Rectal smooth muscle tissue (tissue), 1 donor: ENCODE results near the gene KMT2C.

Experiments used
- H3K27ac ChIP-seq: one replicate; pipeline ENCODE4 v1.7.0; 2013; ENCODE audit warnings: low read depth, low read length, inconsistent platforms
- H3K27me3 ChIP-seq: one replicate; pipeline ENCODE4 v1.7.0; 2013; ENCODE audit warnings: low read length; ENCODE audit not compliant: control insufficient read depth, insufficient read depth
- H3K36me3 ChIP-seq: one replicate; pipeline ENCODE4 v1.7.0; 2013; ENCODE audit warnings: low read length; ENCODE audit not compliant: control insufficient read depth, insufficient read depth
- H3K4me1 ChIP-seq: one replicate; pipeline ENCODE4 v1.7.0; 2013; ENCODE audit warnings: low read length; ENCODE audit not compliant: control insufficient read depth, insufficient read depth
- H3K4me3 ChIP-seq: one replicate; pipeline ENCODE4 v1.7.0; 2013; ENCODE audit warnings: low read length
- H3K9ac ChIP-seq: one replicate; pipeline ENCODE4 v1.7.0; 2013; ENCODE audit warnings: low read length

Gene KMT2C

GRCh38 chr7:152189061-152189460, 246.7 kb downstream of the KMT2C start:
- Histone ChIP-seq H3K36me3 (peaks cover 17% of the 10 kb centered on the region), H3K27me3 (no peaks in the 10 kb centered on the region)

GRCh38 chr7:152185558-152185957, 250.2 kb downstream of the KMT2C start:
- H3K9ac ChIP-seq, result no peak overlapping the region
- H3K36me3 ChIP-seq, result peaks cover 18% of the 10 kb centered on the region
- no peak overlapping the region for H3K4me3 ChIP-seq
- H3K27ac ChIP-seq, result no peak overlapping the region
- H3K27me3 ChIP-seq, result no peaks in the 10 kb centered on the region
- peaks cover 7% of the 10 kb centered on the region for H3K4me1 ChIP-seq

More at GRCh38 chr7:152189061-152189460, 246.7 kb downstream of the KMT2C start:
- no peak overlapping the region for H3K27ac ChIP-seq
- no peak overlapping the region for H3K9ac ChIP-seq
- H3K4me3 ChIP-seq, result no peak overlapping the region
- H3K4me1 ChIP-seq, result peaks cover 7% of the 10 kb centered on the region

DNA sequence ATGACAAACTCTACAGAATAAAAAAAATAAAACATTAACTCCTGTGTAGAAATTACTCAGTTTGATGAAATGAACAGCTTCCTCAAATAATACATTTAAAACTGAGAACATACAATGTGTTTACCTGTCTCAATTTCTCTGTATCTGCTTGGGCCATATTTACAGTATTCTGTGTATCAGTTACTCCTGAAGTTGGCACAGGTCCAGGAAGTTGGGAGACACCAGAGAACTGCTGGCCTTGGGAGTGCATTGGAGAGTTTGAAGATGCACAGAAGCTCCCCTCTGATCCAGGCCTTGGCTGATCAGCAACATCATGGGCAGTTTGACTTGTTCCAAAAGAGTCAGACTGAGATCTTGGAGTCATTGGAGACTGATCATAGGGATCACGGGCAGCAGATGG, 255.2 kb downstream of the KMT2C start:
- peaks cover 34% of the 10 kb centered on the region for H3K36me3 ChIP-seq
- H3K27ac ChIP-seq, result no peak overlapping the region

GRCh38 chr7:152180048-152180447, 255.8 kb downstream of the KMT2C start:
- no peak overlapping the region for H3K9ac ChIP-seq
- H3K36me3 ChIP-seq, result peaks cover 34% of the 10 kb centered on the region

More for the DNA sequence above, 255.2 kb downstream of the KMT2C start:
- no peak overlapping the region for H3K9ac ChIP-seq
- H3K4me1 ChIP-seq, result peaks cover 4% of the 10 kb centered on the region
- no peaks in the 10 kb centered on the region for H3K27me3 ChIP-seq
- H3K4me3 ChIP-seq, result no peak overlapping the region

GRCh38 chr7:152178405-152179058, 257.3 kb downstream of the KMT2C start:
- Histone ChIP-seq H3K27ac (no peak overlapping the region), H3K36me3 (peaks cover 34% of the 10 kb centered on the region), H3K27me3 (no peaks in the 10 kb centered on the region), H3K4me1 (no peaks in the 10 kb centered on the region), H3K4me3 (no peak overlapping the region), H3K9ac (no peak overlapping the region)

More at GRCh38 chr7:152180048-152180447, 255.8 kb downstream of the KMT2C start:
- Histone ChIP-seq H3K4me3 (no peak overlapping the region), H3K27ac (no peak overlapping the region), H3K27me3 (no peaks in the 10 kb centered on the region), H3K4me1 (peaks cover 2% of the 10 kb centered on the region)

DNA sequence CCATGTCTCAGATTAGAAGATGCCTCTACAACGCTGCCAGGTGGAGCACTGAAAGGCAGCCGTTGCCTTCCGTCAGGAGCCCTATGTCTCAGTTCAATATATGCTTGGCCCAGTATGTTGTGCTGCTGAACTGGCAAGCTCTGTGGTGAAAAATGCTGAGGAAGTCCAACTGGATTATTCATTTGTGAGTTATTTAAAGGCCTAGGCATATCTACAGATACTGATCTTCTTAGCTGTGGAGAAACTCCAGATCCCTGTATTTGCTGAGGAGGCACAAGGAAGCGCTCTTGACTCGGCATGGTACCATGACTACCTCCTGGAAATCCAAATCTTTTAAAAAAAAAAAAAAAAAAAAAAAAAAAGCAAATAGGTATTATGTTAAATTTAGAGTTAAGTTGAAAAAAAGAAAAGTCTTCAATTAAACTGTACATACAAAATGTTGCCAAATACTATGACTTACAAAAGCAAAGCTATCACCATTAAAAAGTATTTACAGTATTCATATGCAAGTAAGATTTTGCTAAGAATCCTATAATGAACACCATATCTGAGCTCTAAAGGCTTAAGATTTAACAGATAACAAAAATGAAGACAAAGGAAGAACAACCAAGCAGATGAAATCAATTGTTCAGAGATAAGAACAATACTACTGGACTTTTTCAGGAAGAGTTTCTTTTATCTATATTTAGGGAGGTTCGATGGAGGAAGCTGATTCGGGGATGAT, 258.0 kb downstream of the KMT2C start:
- Histone ChIP-seq H3K9ac (no peak overlapping the region), H3K27me3 (no peaks in the 10 kb centered on the region), H3K27ac (no peak overlapping the region), H3K4me1 (no peaks in the 10 kb centered on the region), H3K4me3 (no peak overlapping the region), H3K36me3 (peaks cover 34% of the 10 kb centered on the region)

DNA sequence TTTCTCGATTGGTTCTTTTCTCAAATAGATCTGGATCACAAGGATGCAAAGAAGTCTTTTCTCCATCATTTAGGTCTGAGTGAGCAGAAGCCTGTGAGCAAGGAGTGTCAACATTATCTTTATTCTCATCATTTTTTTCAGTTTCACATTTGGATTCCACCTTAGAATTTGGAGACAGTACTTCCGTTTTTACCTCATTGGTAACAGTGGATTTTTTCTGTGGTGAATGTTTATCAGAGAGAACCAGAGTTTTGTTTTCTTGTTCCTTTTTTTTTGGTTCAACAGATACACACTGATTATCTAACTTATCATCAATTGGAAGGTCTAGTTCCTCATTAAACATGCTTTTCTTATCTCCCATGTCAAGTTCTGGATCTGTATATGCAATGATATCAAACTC, 259.0 kb downstream of the KMT2C start:
- H3K9ac ChIP-seq, result no peak overlapping the region
- H3K4me3 ChIP-seq, result no peak overlapping the region
- no peaks in the 10 kb centered on the region for H3K27me3 ChIP-seq
- no peaks in the 10 kb centered on the region for H3K4me1 ChIP-seq
- no peak overlapping the region for H3K27ac ChIP-seq
- H3K36me3 ChIP-seq, result peaks cover 27% of the 10 kb centered on the region

DNA sequence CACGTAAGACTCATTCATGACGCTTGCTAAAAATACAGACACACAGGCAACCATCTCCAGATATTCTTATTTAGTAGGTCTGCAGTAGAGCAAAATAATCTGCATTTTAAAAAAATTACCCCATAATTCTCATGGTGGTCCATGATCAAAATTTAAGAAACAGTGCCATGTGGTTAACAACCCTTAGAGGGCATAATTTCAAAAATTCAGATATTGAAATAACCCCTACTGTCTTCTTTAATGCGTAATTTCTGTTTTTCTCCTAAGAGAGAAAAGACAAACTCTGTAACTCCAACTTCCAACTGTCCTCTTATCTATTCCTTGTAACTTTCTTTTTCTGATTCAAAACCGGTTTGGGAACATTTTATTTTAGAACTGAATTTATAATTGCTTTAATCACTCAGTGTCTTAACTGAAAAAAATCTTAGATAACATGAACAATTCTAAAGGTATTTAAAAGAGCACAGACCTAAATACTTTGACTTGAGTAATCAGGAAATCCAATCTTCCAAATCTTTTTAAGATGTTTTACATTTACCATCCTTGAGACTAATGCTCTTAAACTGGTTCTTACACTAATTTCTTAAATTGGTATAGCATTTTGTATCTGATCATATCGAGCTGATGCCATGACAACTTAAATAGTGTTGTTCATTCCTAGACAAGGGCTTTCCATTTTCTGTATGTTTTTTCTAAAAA, 262.3 kb downstream of the KMT2C start:
- Histone ChIP-seq H3K4me3 (no peak overlapping the region), H3K4me1 (no peaks in the 10 kb centered on the region), H3K27ac (no peak overlapping the region), H3K9ac (no peak overlapping the region), H3K27me3 (no peaks in the 10 kb centered on the region), H3K36me3 (peaks cover 18% of the 10 kb centered on the region)

GRCh38 chr7:152162287-152162686, 273.5 kb downstream of the KMT2C start:
- Histone ChIP-seq H3K9ac (no peak overlapping the region), H3K36me3 (peaks cover 32% of the 10 kb centered on the region), H3K4me1 (no peaks in the 10 kb centered on the region), H3K4me3 (no peak overlapping the region), H3K27me3 (no peaks in the 10 kb centered on the region), H3K27ac (no peak overlapping the region)

DNA sequence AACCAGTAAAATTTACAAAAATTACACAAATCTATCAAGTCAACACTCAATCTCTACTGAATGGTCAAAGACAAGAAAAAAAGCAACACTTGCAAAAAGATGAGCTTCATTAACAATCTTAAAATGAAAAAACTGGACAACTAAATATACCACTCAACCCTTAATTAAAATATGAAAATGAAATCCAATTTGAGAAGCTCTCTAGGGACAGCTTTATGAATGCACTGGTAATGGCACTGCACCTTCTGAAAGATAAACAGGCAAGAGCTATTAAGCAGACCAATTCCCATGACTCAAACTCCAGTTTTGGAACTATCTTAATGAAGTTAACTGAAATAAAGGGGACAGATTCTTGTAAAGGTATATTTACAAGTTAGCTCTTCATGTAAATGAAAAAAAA, 274.6 kb downstream of the KMT2C start:
- H3K4me1 ChIP-seq, result no peaks in the 10 kb centered on the region
- H3K36me3 ChIP-seq, result peaks cover 27% of the 10 kb centered on the region
- H3K4me3 ChIP-seq, result no peak overlapping the region
- H3K9ac ChIP-seq, result no peak overlapping the region
- no peak overlapping the region for H3K27ac ChIP-seq
- H3K27me3 ChIP-seq, result no peaks in the 10 kb centered on the region

DNA sequence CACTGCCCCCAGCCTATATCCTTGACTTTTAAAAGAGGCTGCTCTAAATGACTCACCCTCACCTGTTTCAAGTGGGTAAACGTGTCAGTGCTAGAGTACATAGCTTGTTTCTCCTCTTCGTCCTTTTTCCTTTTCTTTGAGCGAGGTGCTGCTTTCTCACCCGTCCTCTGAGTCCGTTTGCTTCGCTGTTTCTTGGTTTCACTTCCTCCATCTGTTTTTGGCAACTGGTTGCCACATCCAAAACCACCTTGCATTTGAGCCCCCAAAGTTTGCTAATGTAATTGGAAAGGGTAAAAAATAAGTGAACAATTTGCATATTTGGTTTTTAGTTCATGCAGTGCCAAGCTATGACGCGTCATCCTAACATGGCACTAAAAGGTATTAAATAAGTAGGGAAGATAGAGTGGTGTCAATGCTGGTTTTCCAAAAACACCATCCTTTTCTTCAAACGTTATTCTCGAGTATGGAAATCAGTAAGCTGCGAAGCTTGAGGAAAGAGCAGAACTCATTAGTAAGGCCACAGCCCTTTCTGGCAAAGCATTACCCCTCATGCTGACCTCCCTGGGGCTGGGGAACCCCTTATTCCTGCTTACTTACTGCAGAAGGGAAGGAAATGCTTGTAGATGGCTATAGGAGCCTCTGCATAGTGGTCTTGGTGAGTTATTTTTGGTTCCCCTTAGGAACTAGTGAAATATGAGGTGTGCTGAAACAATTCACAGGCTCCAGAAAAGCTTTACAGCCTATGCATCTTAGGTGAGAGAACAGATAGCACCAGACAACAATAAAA, 276.8 kb downstream of the KMT2C start:
- no peak overlapping the region for H3K9ac ChIP-seq
- H3K4me1 ChIP-seq, result no peaks in the 10 kb centered on the region
- H3K27me3 ChIP-seq, result no peaks in the 10 kb centered on the region
- peaks cover 39% of the 10 kb centered on the region for H3K36me3 ChIP-seq
- H3K4me3 ChIP-seq, result no peak overlapping the region
- H3K27ac ChIP-seq, result no peak overlapping the region

DNA sequence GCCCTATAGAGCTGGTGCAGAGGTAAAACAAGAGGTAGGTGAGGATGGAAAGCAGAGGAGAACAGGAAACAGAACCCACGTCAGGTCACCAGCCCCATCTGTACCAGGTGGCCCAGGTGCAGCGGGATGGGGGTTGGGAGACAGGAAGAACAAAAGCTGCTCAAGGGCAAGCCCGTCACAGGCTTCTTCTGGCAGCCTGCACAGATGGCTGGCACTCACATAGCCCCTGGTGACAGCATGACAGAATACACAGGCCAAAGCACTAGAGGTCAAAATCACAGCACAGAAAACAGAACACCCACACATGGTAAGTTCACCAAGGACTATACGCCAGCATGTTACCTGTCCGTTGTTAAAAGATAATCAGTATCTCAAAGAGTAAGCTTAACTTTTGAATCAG, 283.5 kb downstream of the KMT2C start:
- H3K36me3 ChIP-seq, result peaks cover 47% of the 10 kb centered on the region
- H3K9ac ChIP-seq, result no peak overlapping the region
- H3K4me3 ChIP-seq, result no peak overlapping the region
- H3K27ac ChIP-seq, result no peak overlapping the region
- H3K27me3 ChIP-seq, result no peaks in the 10 kb centered on the region
- no peaks in the 10 kb centered on the region for H3K4me1 ChIP-seq
